ENCODE results near the gene FUT8.

GRCh38 chr14:65536781-65537423 lies 124.4 kb downstream of the FUT8 start:
- TF ChIP-seq CTCF (IDR thresholded peaks at IDR 0.05): no peak
- TF ChIP-seq POLR2A (IDR thresholded peaks at IDR 0.05): no peak
